Stimulated activated CD4-positive, alpha-beta T cell treated with anti-CD3 and anti-CD28 coated beads, Interleukin-12 subunit alpha, Interleukin-12 subunit beta, amount 100 ng/mL, for 4 hours (primary cell): ENCODE data around the gene ADORA1.
A peak's percentile ranks its signal among the peaks of the same experiment; 100 is the strongest.

ENCODE experiments used
- DNase-seq: peaks from one replicate; pipeline ENCODE4 v3.0.0-alpha.2; 2020

The ADORA1 gene

GRCh38 chr1:203196371-203196770 lies 68.8 kb downstream of the ADORA1 start:
- no peak for DNase-seq

DNA sequence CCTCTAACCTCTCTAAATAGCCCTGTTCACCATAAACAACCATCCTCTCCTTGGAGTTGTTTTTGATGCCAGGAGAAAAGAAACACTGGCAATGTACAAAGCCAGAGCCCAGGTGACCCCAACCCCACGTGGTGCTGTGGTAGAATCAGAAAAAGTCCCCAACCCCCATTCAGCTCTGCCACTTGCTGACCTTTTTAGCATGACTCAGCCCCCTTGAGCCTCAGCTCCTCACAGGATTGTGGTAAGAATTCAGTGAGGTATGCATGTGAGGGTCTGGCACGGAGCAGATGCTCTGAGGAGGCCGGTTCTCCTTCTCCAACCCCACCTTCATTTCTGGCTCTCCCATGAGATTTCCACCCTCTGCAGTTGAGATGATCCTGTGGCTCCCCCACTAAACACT lies 70.1 kb downstream of the ADORA1 start:
- DNase-seq = no peak

DNA sequence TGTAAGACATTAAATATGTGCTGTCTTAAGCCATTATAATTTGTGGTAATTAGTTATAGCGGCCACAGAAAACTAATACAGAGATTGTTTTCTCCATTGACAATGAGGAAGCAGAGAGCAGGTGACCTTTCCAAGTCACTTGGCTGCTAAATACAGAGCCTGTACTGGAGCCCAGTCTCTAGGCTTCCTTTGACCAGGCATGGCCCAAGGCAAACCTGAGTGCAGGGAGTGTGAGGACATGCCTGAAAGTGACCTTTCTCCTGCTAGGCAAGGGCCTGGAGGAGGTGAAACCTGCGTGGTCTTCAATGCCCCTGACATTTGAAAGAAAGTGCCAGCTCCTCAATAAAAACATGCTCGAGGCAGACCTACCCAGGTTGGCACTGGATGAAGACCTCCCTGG lies 71.5 kb downstream of the ADORA1 start:
- no peak for DNase-seq

DNA sequence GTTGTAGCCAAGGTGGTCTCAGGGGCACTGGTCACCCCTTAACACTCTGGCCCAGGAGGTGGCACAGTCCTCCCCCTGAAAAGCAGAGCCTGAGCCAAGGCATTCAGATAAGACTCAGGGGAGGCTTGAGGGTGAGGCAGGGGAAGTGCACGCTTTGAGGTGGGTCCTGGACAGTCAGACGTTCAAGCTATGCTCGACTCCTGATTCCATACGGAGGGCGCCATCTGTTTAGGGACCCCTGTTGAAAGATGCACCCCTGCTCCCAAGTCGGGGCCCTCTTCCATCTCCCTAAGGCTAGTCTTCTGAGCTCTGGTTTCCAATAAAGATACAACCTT lies 71.9 kb downstream of the ADORA1 start:
- no peak for DNase-seq

DNA sequence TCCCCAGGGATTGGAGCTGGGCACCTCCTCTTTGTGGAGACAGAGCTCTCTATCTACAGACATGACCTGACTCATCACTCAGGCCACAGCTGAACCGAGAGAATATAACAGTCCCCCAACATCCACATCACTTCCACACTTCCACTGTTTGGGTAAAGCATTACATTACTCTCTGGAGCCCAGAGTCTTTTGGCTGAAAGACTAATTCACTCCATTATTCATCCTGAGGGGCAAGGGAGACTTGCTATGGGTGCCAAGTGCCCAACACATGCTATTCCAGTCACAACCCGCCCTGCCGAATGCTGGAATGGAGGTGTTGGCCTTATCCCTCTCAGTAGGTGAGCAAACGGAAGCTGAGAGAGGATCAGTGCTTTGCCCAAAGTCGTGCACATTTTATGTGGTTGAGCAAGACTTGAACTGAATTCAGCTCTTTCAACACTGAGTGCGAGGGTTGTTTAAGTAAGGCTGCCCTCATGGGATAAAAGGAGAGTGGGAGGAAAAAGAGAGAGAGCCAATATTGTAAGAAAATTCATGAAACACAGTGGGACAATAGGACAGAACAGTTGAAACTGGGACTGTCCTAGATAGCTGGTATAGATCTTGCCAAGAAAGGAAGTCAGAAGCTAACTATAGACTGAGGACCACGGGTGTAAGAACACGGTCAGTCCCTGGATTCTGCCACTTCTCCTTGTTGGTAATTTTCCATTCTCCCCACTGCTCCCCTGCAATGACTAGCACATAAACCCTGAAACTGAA lies 72.5 kb downstream of the ADORA1 start:
- DNase-seq = no peak

DNA sequence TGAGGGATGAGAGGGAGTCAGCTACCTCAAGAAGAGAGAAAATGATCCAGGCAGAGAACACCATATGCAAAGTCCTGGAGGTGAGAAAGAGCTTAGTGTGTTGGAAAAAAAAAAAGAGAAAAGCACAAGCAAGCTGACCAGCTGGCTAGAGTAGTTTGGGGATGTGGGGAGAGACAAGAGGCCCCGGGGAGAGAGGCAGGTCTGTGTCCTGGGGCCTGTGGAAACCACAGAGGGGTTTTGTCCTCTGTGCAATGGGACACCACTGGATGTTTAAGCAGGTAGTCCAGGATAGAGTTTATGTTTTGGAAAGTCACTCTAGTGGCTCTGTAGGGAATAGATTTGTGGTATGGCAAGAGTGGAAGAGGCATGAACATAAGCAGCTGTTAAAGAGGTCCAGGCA lies 73.4 kb downstream of the ADORA1 start:
- DNase-seq = no peak

DNA sequence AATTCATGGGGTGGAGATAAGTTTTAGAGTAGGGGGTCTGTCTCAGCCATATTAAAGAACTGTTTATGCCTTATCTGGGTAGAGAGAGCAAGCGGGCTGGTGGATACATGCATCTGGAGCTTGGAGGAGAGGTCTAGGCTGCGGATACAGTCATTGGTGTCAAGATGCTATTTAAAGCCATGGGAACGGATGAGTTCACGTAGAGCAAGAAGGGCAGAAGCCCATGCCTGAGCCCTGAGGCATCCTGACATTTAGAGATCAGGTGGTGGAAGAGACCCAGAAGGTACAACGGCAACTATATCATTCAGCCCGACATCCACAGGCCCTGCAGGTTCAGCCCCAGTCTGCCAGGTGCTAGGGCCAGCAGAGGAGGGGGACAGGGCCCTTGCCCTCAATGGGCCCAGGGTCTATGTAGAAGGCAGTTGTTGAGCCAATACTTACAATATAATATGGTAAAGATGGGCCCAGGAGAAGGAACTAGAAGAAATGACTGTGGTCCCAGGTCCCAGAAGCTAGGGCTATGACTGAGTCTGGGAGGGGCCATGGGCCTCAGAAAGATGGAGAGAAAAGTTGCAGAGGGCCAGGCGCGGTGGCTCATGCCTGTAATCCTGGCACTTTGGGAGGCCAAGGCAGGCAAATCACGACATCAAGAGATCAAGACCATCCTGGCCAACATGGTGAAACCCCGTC lies 74.1 kb downstream of the ADORA1 start:
- DNase-seq = no peak

- DNase-seq = no peak
Measured at GRCh38 chr1:203202431-203203245, 75.1 kb downstream of the ADORA1 start.

DNA sequence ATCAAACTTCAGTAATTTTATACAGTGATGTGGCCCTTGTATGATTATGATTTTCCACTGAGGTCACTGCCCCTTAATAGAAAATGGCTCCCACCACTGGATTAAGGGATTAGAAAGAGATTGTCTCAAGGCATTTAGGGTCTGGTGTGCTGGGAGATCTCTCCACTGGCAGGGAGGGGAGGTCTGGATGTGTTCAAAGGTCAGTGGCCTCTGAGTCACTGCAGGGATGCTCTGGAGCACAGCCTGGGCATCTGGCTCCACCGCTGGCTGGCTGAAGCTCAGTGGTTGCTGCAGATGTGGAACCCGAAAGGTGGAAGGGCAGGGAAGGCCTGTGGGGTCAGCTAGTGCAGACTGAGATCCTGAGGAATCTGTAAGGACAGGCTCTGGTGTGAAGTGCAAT lies 77.2 kb downstream of the ADORA1 start:
- DNase-seq = no peak

- no peak for DNase-seq
Measured at GRCh38 chr1:203206129-203206687, 78.7 kb downstream of the ADORA1 start.

DNA sequence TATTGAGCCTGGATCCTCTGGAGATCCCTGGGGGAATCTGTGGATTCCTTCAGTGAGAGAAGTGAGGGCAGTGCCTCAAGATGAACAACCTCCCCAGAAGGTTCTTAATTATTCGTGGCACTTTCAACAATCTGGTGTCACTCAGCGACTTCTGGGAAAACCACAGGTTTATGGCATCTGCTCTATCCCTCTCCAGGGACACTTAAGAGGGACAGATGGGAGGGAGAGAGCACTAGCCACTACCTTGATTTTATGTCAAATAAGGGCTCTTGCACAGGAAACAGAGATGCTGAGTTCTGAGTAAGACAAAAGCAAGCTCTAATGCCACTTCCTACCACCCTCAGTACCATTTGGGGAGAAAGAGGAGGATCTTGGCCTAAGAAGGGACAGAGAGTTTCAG lies 80.2 kb downstream of the ADORA1 start:
- no peak for DNase-seq

DNA sequence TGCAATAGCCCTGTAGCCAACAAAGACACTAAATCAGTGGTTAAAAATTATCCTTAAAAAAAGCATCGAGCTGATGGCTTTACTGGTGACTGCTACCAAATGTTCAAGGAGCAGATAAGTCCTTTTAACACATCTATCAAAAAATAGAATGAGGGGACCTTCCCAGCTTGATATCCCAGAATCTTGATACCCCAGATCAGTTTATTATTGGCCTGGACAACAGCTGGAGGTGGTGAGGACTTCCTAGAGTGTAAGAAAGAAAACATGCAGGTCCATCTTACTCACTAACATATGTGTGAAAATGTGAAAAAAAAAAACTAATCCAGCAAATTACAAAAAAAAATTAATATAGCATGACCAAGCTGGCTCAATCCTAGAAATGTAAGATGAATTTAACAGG lies 80.7 kb downstream of the ADORA1 start:
- no peak for DNase-seq

DNA sequence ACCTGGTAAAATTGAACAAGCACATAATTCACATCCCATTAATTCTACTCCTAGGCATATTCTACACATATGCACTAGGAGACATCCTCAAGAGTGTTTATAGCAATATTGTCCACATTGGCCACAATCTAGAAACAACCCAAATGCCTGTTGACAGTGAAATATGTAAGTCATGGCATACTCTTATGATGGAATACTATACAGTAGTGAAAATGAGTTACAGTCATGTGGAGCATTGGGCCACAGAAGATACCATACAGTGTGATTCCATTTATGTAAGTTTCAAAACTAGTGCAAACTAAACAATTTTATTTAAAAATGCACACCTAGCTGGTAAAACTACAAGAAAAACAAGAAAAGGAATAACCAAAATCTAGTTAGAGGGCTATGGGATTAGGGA lies 82.8 kb downstream of the ADORA1 start:
- no peak for DNase-seq

GRCh38 chr1:203210988-203211387 lies 83.5 kb downstream of the ADORA1 start:
- DNase-seq = no peak

GRCh38 chr1:203211812-203212211 lies 84.3 kb downstream of the ADORA1 start:
- DNase-seq = no peak

GRCh38 chr1:203213126-203213525 lies 85.6 kb downstream of the ADORA1 start:
- DNase-seq = no peak

GRCh38 chr1:203214871-203215270 lies 87.3 kb downstream of the ADORA1 start:
- no peak for DNase-seq

GRCh38 chr1:203215573-203215972 lies 88.0 kb downstream of the ADORA1 start:
- DNase-seq = no peak

DNA sequence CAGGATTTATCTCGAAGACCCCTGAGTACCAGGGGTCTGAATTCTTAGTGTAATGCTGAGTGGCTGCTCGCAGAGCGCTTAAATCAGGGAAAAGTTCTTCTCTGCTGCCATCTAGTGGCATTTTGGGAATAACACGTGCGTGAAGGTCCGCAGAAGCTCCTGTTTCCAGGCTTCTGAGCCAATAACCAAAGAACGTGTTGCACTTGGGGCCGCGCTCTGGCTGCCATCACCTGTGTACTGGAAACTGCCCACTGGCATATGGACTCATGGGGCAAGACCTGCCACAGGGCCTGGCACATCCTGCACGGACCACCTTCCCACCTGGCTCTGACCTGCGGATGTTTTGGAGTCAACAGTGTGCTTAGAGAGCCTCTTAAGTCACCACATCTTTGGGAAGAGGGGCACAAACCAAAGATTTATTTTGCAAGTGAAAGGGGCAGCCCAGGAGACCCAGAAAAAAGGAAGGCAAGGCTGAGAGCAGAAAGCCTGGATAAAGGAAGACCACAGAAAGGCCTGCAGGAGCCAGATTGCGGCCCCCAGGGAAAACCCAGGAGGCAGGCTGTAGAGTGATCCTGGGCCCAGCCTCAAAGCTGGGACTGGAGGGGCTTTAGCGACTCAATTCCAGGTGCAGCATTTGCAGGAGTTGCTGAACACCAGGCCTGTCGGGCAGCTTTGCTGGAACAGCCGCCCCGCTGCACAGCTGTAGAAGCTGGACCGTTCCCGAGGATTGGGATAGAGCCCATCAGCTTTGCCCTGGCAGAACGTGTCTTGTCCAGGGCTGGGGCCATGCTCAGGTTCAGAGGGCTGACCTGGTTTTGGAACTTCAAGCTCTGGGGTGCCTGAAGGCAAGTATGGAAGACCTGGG lies 89.0 kb downstream of the ADORA1 start:
- DNase-seq = peak; percentile 43
